Measurements from ENCODE around the gene RSRC1.
"Not testable (repeated sequence)": the region's sequence is repeated elsewhere in the genome, so short reads cannot be mapped to it uniquely, and the experiment has no call there.

The RSRC1 gene

GRCh38 chr3:158465074-158465473, 355.2 kb downstream of the RSRC1 start:
- no peak for DNase-seq (ENCODE audit: low read depth in 2 of 2)

DNA sequence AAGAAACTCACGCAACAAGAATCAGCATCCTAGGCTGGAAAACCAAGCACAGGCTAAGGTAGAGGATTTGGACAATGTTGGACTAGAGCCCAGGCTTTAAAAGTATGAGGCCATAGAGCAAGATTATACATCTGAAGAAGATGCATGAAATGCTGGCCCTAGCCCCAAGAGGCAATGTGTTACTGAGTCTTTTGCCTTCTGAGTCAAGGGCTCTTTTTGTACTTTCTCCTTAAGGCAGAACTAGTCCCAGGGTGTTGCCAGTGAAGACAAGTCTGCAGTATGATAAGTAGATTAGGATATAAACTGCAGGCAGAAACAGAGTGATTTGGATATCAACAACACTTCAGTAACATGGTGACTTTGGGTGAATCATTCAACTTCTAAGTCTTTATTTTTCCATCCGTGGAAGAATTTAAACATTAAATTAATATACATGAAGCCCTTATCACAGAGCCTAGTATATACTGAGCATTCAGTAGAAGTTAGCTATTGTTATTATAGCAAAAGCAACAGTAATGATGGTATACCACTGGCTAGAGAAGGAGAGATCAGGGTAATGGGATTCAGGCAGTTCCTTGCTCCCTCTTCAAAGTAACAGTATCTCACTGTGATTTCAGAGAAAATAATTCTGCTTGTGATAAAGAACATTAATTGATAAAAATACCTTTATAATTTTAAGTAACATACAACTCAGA, 361.2 kb downstream of the RSRC1 start:
- DNase-seq (ENCODE audit: low read depth in 2 of 2): no peak

DNA sequence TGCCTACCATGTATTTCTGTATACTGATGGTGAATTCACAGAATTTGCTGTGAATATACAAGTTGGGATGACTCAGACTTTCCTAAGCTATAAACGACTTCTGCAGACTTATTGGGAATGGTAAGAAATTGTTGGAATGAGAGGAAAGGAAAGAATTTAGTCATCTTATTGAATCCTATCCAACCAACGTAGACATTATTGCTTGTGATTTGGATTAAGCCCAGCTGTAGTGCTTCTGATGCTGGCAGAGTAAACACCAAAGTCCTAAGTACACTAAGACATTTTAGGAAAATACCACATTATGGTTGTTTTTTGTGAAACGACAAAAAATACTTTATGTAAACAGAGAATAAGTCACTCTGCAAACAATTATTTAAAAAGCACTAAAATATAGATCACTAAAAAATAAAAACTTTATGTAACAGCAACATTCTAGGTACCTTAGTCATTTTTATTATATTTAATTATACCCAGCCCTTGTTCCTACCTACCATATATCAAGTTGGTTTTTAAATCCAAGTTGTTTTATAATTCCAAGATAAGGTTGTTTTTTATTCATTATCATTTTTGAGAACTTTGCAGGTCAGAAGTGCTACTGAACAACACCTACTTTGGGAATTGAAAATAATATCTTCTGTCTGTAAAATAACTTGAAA, 361.9 kb downstream of the RSRC1 start:
- no peak for DNase-seq (ENCODE audit: low read depth in 2 of 2)

GRCh38 chr3:158479051-158479450, 369.2 kb downstream of the RSRC1 start:
- DNase-seq (ENCODE audit: low read depth in 2 of 2): no peak

DNA sequence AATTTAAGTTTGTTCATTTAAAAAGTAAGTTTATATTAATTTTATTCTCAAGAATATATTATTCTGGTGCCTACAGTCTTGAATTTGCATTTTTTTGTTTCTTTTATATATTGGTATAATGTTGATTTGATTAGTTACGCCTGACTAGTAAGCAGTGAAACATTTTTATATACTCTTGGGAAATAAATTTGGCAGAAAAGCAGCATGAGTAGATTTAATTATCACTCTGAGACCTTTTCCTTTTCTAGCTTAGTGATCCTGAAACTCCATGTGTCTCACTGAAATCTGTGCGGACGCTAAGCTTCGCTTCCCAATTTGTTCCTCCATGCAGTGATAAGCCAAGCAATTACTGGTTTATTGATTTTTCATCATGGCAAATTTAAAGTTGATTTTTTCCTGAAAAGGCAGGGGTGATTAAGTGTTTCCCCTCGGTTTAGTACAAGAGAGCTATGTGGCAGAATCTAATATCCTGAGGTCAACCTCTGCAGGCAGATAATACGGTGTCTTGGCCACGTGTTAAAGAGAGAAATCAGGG, 373.9 kb downstream of the RSRC1 start:
- DNase-seq (ENCODE audit: low read depth in 2 of 2): no peak

DNA sequence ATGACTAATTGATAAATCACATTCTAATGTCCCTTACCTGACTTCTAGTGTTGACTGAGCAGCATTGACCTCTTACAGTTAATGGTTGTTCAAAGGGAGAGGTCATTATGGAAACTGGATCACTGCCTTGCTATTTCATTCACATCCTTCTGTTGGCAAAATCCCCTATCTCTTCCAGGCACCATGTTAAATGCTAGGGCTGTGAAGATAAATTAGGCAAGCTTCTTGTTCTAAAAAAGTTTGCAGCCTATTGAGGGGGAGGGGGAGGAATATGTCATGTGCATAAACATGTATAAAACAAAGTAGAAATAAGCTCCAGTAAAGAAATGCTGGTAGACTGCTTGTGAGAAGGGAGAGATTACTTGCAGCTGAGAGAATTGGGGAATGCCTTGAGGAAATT, 376.3 kb downstream of the RSRC1 start:
- DNase-seq (ENCODE audit: low read depth in 2 of 2): no peak

DNA sequence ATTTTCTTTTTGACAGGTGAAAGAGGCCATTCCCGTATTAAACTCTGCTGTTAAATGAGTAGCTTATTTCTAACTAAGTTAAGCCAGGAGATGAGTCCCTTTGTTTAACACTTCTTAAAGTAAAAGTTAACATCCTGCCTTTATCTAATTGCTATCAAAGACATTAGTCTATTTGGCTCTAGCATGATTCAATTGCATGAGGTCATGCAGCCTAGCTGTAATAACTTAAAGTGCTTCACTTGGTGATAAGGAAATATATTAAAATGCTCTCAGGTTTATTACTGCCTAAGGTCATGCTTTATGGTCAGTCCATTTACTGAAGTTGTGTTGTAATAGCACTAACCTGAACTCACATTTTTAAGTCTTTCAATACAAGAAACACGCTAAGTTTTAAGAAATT, 378.8 kb downstream of the RSRC1 start:
- DNase-seq (ENCODE audit: low read depth in 2 of 2): no peak

DNA sequence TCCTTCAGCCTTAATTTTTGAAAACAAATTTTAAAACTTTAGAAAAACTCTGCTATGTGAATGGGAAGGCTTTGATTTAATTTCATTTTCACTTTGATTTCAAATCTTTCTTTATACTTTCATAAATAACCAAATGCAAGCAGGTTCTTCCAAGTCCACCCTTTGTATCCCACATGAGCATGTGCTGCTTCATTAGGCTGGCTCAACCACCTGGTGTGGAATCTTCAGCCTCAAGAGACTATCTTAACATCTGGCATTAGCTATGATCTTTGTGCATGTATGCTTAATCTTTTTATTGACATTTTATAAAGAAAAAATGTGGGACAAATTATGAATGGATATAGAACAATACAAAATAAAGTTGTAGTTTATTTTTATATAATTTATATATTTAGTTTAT, 379.3 kb downstream of the RSRC1 start:
- no peak for DNase-seq (ENCODE audit: low read depth in 2 of 2)

DNA sequence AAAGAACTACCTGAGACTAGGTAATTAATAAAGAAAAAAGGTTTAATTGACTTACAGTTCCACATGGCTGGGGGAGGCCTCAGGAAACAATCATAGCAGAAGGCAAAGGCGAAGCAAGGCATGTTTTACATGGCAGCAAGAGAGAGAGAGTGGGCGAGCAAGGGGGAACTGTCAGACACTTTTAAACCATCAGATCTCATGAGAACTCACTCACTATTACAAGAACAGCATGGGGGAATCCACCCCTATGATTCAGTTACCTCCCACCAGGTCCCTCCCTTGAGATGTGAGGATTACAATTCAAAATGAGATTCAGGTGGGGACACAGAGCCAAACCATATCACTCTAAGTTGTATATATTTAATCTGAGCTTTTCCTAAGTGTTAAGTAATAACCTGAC, 382.1 kb downstream of the RSRC1 start:
- DNase-seq (ENCODE audit: low read depth in 2 of 2): no peak

- no peak for DNase-seq (ENCODE audit: low read depth in 2 of 2)
Observed at GRCh38 chr3:158492685-158493084, 382.8 kb downstream of the RSRC1 start.

DNA sequence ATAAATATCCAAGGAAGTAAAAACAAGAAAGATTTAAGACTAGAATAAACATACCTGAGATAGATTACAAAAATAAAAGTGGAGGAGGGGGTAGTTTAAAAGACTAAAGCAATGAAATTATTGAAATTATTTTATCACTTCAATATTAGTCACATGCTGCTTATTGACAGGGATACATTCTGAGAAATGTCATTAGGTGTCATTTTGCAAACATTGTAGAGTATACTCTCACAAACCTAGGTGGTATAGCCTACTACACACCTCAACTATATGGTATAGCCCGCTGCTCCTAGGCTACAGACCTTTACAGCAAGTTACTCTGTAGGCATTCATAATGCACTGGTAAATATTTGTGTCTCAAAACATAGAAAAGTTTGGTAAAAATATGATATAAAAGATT, 384.0 kb downstream of the RSRC1 start:
- DNase-seq (ENCODE audit: low read depth in 2 of 2): no peak

DNA sequence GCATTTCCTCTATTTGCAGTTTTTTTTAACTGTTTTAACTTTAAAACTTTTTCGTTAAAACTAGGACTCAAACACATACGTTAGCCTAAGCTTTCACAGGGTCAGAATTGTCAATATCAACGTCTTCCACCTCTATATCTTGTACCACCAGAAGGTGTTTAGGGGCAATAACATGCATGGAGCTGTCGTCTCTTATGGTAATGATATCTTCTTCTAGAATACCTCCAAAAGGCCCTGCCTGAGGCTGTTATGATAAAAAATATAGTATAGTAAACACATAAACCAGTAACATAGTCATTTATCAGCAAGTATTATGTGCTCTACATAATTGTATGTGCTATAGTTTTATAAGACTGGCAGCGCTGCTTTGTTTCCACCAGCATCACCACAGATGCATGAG, 384.8 kb downstream of the RSRC1 start:
- no peak for DNase-seq (ENCODE audit: low read depth in 2 of 2)

GRCh38 chr3:158495398-158495902, 385.6 kb downstream of the RSRC1 start:
- DNase-seq (ENCODE audit: low read depth in 2 of 2): not testable (repeated sequence)

- DNase-seq (ENCODE audit: low read depth in 2 of 2): no peak
Observed at GRCh38 chr3:158505117-158505516, 395.2 kb downstream of the RSRC1 start.

- no peak for DNase-seq (ENCODE audit: low read depth in 2 of 2)
Observed at GRCh38 chr3:158506456-158506855, 396.6 kb downstream of the RSRC1 start.

DNA sequence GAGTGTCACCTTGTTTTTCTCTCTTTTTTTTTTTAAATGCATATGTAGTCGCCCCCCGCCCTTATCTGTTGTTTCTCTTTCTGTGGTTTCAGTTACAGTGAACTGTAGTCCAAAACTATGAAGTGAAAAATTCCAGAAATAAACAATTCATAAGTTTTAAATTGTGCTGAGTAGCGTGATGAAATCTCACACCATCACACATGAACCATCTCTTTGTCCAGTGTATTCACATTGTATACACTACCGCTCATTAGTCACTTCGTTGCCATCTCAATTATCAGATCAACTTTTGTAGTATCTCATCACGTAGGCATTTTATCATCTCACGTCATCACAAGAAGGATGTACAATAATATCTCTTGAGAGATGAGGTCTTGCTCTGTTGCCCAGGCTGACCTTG, 398.6 kb downstream of the RSRC1 start:
- DNase-seq (ENCODE audit: low read depth in 2 of 2): no peak

DNA sequence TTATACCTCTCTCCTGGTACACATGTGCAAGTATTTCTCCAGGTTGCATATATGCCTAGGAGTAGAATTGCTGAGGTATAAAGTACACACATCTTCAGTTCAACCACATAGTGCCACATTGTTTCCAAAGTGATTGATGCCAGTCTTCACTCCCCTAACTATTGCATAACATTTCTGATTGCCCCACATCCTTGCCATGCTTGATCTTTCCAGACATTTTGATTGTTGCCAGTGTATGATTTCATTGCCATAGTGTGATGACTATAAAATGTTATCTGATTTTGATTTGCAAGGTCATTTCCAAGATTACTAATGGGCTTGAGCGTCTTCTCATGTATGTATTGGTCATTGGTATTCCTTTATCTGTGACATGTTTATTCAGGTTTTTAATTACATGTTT, 400.0 kb downstream of the RSRC1 start:
- no peak for DNase-seq (ENCODE audit: low read depth in 2 of 2)

DNA sequence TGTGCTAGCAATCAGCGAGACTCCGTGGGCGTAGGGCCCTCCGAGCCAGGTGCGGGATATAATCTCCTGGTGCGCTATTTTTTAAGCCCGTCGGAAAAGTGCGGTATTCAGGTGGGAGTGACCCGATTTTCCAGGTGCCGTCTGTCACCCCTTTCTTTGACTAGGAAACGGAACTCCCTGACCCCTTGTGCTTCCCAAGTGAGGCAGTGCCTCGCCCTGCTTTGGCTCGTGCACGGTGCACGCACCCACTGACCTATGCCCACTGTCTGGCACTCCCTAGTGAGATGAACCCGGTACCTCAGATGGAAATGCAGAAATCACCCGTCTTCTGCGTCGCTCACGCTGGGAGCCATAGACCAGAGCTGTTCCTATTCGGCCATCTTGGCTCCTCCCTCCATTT, 406.8 kb downstream of the RSRC1 start:
- DNase-seq (ENCODE audit: low read depth in 2 of 2): not testable (repeated sequence)

DNA sequence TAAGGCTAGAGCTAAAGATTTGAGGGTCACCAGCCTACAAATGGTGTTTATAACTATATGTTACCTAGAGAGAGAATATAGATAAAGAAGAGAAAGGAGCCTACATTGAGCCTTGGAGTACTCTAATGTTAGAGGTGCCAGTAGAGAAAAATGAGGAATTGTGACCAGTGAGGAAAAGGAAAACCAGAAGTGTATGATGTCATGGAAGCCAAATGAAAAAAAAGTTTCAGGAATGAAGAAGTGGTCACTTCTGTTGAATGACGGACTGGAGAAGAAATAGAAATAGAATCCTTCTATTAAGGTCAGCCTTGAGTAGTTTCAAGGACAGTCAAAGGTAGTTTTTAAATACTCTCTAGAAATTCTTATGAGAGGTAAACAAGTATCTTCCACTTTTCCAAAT, 409.9 kb downstream of the RSRC1 start:
- DNase-seq (ENCODE audit: low read depth in 2 of 2): no peak

- DNase-seq (ENCODE audit: low read depth in 2 of 2): no peak
Observed at GRCh38 chr3:158520433-158520832, 410.5 kb downstream of the RSRC1 start.

- no peak for DNase-seq (ENCODE audit: low read depth in 2 of 2)
Observed at GRCh38 chr3:158522221-158523136, 412.6 kb downstream of the RSRC1 start.

DNA sequence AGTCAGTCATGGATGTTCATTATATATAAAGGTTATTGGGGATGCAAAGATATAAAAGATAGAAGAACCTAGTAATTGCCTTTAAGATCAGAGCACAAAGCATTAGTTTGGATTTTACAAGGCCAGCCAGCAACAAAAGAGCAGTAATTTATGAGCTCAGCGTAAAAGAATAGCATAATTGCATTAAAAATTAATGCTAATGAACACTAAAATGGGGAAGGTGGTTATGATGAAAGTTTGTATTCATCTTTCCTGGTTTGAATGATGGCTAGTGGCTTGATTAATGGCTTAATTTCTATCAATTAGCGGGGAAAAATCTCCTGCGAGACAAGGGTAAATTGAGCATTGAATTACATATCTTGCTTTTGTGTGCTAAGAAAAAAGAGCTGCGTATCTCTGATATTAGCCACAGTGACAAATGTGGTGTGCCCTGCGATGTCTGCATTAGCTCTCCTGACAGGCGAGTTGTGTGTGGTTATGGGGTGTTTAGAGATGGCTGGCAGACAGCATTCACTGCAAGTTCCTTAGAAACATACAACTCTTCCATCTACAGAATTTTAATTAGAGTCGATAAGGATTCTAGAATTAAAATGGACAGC, 418.3 kb downstream of the RSRC1 start:
- no peak for DNase-seq (ENCODE audit: low read depth in 2 of 2)
